B cell (primary cell): ENCODE data around the gene TMEM156. TPM values are rescaled to one million over a fixed set of nuclear protein-coding genes. Genes with fewer than 3 reads are reported as not detected.

Experiments used
- ATAC-seq: fragments of 200-7000 bp; cut with Tn5 transposase; one replicate; pipeline ENCODE4 v1.10.0; 2021; ENCODE audit warnings: low read depth, mild to moderate bottlenecking, moderate number of reproducible peaks, moderate library complexity
- CTCF ChIA-PET: fragments of 350-600 bp; sonication (Branson Sonifier 250); formaldehyde crosslinking; loops from one replicate; lab custom pipeline; 2021; ENCODE audit warnings: antibody characterized with exemption, inconsistent platforms; lab: Charles Lee
- POLR2A ChIA-PET: fragments of 350-600 bp; sonication (Branson Sonifier 250); formaldehyde crosslinking; loops from one replicate; lab custom pipeline; 2021; ENCODE audit warnings: antibody characterized with exemption; lab: Charles Lee
- DNase-seq: peaks from one replicate; pipeline ENCODE4 v3.0.0; 2013
- H2AFZ ChIP-seq: 2 replicates; pipeline ENCODE4 v1.6.1; 2012; ENCODE audit warnings: mild to moderate bottlenecking, low read depth, low read length; ENCODE audit not compliant: insufficient read depth, poor library complexity, severe bottlenecking
- H3K27ac ChIP-seq, 2 donors: 1 replicate in 1 of 2; 2 replicates in 1 of 2; pipeline ENCODE4 v1.5.1; 2012 to 2013; ENCODE audit warnings: low read length in 2 of 2, mild to moderate bottlenecking in 2 of 2, moderate library complexity in 1 of 2
- H3K27me3 ChIP-seq, 4 experiments: fragments of 200-600 bp in 1 of 4; sonication (generic) in 1 of 4; replicated peaks in 1 of 4; 1 replicate in 2 of 4; 2 replicates in 2 of 4; pipeline versions ENCODE4 v1.6.1 to v1.7.0; 2013 to 2016; ENCODE audit warnings: low read length in 3 of 4, mild to moderate bottlenecking in 2 of 4, mixed read lengths in 1 of 4, moderate library complexity in 1 of 4; ENCODE audit not compliant: insufficient read depth in 4 of 4, control insufficient read depth in 3 of 4; ENCODE audit errors: control extremely low read depth in 1 of 4
- H3K36me3 ChIP-seq, 2 experiments: replicated peaks in 1 of 2; 1 replicate in 1 of 2; 2 replicates in 1 of 2; pipeline versions ENCODE4 v1.6.1 to v1.7.1; 2013; ENCODE audit warnings: low read length in 1 of 2; ENCODE audit not compliant: insufficient read depth in 2 of 2, control insufficient read depth in 1 of 2; ENCODE audit errors: control extremely low read depth in 1 of 2, extremely low read depth in 1 of 2
- H3K4me1 ChIP-seq, 2 donors: fragments of 200-600 bp in 1 of 2; sonication (generic) in 1 of 2; 1 replicate in 1 of 2; 2 replicates in 1 of 2; pipeline versions ENCODE4 v1.5.1 to v1.6.1; 2013 to 2017; ENCODE audit warnings: low read length in 2 of 2; ENCODE audit not compliant: control insufficient read depth in 2 of 2, insufficient read depth in 2 of 2
- H3K4me2 ChIP-seq: replicated peaks from 2 replicates; pipeline ENCODE3; 2012; ENCODE audit warnings: mild to moderate bottlenecking, low read depth, low read length; ENCODE audit not compliant: poor library complexity, severe bottlenecking
- H3K4me3 ChIP-seq, 5 experiments: fragments of 200-600 bp in 1 of 5; sonication (generic) in 1 of 5; 1 replicate in 3 of 5; 2 replicates in 2 of 5; pipeline versions ENCODE4 v1.5.1 to v1.7.0; 2011 to 2016; ENCODE audit warnings: low read length in 4 of 5, mild to moderate bottlenecking in 4 of 5, low read depth in 2 of 5, control low read depth in 1 of 5, moderate library complexity in 1 of 5; ENCODE audit not compliant: insufficient read depth in 1 of 5; ENCODE audit errors: control extremely low read depth in 1 of 5, extremely low read depth in 1 of 5
- H3K79me2 ChIP-seq: fragments of 200-600 bp; sonication (generic); one replicate; pipeline ENCODE4 v1.6.0; 2016; ENCODE audit warnings: low read length; ENCODE audit not compliant: control insufficient read depth, insufficient read depth
- H3K9ac ChIP-seq: fragments of 200-600 bp; sonication (generic); 2 replicates; pipeline ENCODE4 v1.6.1; 2017; ENCODE audit warnings: mild to moderate bottlenecking, low read length, moderate library complexity
- H3K9me3 ChIP-seq, 3 donors: one replicate each; pipeline versions ENCODE4 v1.6.1 to v1.7.1; 2013; ENCODE audit warnings: low read length in 2 of 3; ENCODE audit not compliant: control insufficient read depth in 2 of 3, insufficient read depth in 1 of 3; ENCODE audit errors: control extremely low read depth in 1 of 3
- H4K20me1 ChIP-seq: 2 replicates; pipeline ENCODE4 v1.6.0; 2012; ENCODE audit warnings: mild to moderate bottlenecking, low read length; ENCODE audit not compliant: insufficient read depth, control insufficient read depth, poor library complexity, severe bottlenecking
- H3K27ac Mint-ChIP-seq: one replicate; pipeline ENCODE4 v1.8.0; 2021; ENCODE audit warnings: mixed read lengths
- H3K27me3 Mint-ChIP-seq: one replicate; pipeline ENCODE4 v1.8.0; 2021; ENCODE audit warnings: mixed read lengths
- H3K4me1 Mint-ChIP-seq: one replicate; pipeline ENCODE4 v1.8.0; 2021; ENCODE audit warnings: mixed read lengths
- H3K4me3 Mint-ChIP-seq: one replicate; pipeline ENCODE4 v1.8.0; 2021; ENCODE audit warnings: mixed read lengths
- H3K9me3 Mint-ChIP-seq: one replicate; pipeline ENCODE4 v1.8.0; 2022; ENCODE audit warnings: mixed read lengths; ENCODE audit not compliant: insufficient read depth
- EZH2 ChIP-seq: IDR thresholded peaks from 2 replicates; pipeline ENCODE4 v1.6.1; 2012; ENCODE audit warnings: borderline replicate concordance, low read depth, mild to moderate bottlenecking, moderate library complexity, low read length; ENCODE audit not compliant: insufficient read depth, poor library complexity, severe bottlenecking
- WGBS: methylation state at CpG from one replicate; pipeline ENCODE4 v1.1.5; 2013; ENCODE audit warnings: missing lambda C conversion rate; ENCODE audit not compliant: insufficient coverage; 5-methylcytosine and 5-hydroxymethylcytosine counted together
- intact Hi-C: fragments of 100-400 bp; cut with micrococcal nuclease; formaldehyde crosslinking; loops from one replicate; pipeline ENCODE4 v1.10.0; 2022
- polyA plus RNA-seq: library from polyadenylated mRNA; depleted of rRNA; stranded (reverse); fragments of >200 nt; gene quantifications from 2 replicates; pipeline ENCODE4 v1.2.3, GENCODE V29; 2012
- total RNA-seq, 2 donors: library from RNA; stranded (reverse); fragments of 120-200 nt in 1 of 2; gene quantifications; 1 replicate in 1 of 2; 2 replicates in 1 of 2; pipeline versions ENCODE4 v1.2.3 to v1.2.4, GENCODE V29; 2013 to 2022
- TF ChIP-seq, protein P1 (sequence below): fragments of 200-600 bp; IDR thresholded peaks from one replicate; pipeline ENCODE4 v1.8.0; 2022; ENCODE audit warnings: antibody characterized with exemption, mild to moderate bottlenecking

The TMEM156 gene
- total and polyA plus RNA-seq, 2 donors (not counting 1 experiment from before 2014, with no cell fraction given) = 58.4 to 59.9 TPM

DNA sequence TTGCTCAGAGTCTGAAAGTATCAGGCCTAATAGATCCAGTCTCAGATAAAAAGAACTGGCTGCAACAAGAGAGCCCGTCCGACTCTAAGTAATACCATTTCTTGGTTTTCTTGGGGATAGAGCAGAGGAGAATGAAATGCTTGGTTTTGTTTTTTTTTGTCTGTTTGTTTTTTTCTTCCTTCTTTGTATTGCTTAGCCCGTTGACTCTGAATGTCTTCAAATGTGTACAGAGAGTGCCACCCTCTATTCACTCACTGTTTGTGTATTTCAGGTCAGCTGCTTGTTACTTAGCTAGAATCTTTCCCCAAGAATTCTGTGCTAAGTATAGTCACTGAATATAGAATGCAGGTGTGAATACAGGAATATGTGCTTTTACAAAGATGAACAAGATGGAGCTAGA lies 5.7 kb upstream of the TMEM156 start:
- Mint-ChIP-seq H3K9me3 (no peaks in the 10 kb centered on the region), H3K27ac (peak overlapping the region; percentile 43), H3K4me3 (no peak overlapping the region), H3K27me3 (no peaks in the 10 kb centered on the region), H3K4me1 (peaks cover 52% of the 10 kb centered on the region)
- H3K4me2 ChIP-seq = no peak overlapping the region
- H3K36me3 ChIP-seq = no peaks in the 10 kb centered on the region
- TF ChIP-seq, protein P1, sequence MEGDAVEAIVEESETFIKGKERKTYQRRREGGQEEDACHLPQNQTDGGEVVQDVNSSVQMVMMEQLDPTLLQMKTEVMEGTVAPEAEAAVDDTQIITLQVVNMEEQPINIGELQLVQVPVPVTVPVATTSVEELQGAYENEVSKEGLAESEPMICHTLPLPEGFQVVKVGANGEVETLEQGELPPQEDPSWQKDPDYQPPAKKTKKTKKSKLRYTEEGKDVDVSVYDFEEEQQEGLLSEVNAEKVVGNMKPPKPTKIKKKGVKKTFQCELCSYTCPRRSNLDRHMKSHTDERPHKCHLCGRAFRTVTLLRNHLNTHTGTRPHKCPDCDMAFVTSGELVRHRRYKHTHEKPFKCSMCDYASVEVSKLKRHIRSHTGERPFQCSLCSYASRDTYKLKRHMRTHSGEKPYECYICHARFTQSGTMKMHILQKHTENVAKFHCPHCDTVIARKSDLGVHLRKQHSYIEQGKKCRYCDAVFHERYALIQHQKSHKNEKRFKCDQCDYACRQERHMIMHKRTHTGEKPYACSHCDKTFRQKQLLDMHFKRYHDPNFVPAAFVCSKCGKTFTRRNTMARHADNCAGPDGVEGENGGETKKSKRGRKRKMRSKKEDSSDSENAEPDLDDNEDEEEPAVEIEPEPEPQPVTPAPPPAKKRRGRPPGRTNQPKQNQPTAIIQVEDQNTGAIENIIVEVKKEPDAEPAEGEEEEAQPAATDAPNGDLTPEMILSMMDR = no peak
- no peak for TF ChIP-seq EZH2
- DNase-seq (no peak), ATAC-seq (no peak)
- H4K20me1 ChIP-seq = no peaks in the 10 kb centered on the region
- no peak overlapping the region for H3K4me3 ChIP-seq
- POLR2A ChIA-PET = no interaction called here
- H3K4me1 ChIP-seq = peaks cover 20 to 23% of the 10 kb centered on the region in 2 donors
- H3K27me3 ChIP-seq = no peaks in the 10 kb centered on the region
- H3K9me3 ChIP-seq = no peaks in the 10 kb centered on the region
- no peak overlapping the region for H3K27ac ChIP-seq
- CTCF ChIA-PET = interaction anchor here (1.0 to 1.1 kb wide), 2 partner anchors 10 to 135 kb away, joined by 3 to 4 read pairs; no protein-coding TSS in a partner anchor
- H3K79me2 ChIP-seq = peaks cover 3% of the 10 kb centered on the region
- WGBS = no CpG with 5 or more reads among the region's 3 CpGs
- no peak overlapping the region for H3K9ac ChIP-seq
- intact Hi-C loops = loop anchor here (10.0 kb wide), 2 partner anchors 317 to 597 kb away; partner anchors contain the start of gene SMIM14
- H2AFZ ChIP-seq = peak overlapping the region; percentile 12

DNA sequence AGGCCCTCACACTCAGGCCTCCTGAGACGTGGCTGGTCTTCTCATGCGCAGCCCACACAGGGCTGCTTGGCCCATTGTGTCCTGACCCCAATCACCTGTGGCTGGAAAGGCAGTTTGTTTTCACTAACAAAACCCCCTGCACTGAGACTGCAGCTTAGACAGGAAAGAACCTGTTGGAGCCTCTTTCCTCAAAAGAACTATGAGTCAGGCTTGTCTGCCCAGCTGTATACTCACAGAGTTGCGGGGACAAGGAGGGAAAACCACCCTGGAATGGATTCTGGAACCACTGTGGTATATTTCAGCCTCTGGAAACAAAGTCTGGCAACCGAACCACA lies 5.2 kb upstream of the TMEM156 start:
- DNase-seq = no peak
- ChIA-PET POLR2A (no interaction called here), CTCF (interaction anchor here (1.0 to 1.2 kb wide), 3 partner anchors 10 to 136 kb away, joined by 3 to 5 read pairs (median 4); no protein-coding TSS in a partner anchor)
- H3K4me2 ChIP-seq = no peak overlapping the region
- Mint-ChIP-seq H3K27ac (peak overlapping the region; percentile 43), H3K9me3 (no peaks in the 10 kb centered on the region), H3K27me3 (no peaks in the 10 kb centered on the region), H3K4me3 (peak overlapping the region; percentile 20), H3K4me1 (peaks cover 55% of the 10 kb centered on the region)
- no peaks in the 10 kb centered on the region for H3K27me3 ChIP-seq
- no peaks in the 10 kb centered on the region for H4K20me1 ChIP-seq
- H3K79me2 ChIP-seq = peaks cover 5% of the 10 kb centered on the region
- H3K36me3 ChIP-seq = no peaks in the 10 kb centered on the region
- H2AFZ ChIP-seq = peak overlapping the region; percentile 56
- WGBS = 88% methylated on average over 3 of the region's 4 CpGs
- intact Hi-C loops = loop anchor here (10.0 kb wide), 2 partner anchors 317 to 597 kb away; partner anchors contain the start of gene SMIM14
- peak overlapping the region in 1 of 2 donors; percentile 33 for H3K27ac ChIP-seq
- peaks cover 23 to 25% of the 10 kb centered on the region in 2 donors for H3K4me1 ChIP-seq
- no peak for ATAC-seq
- no peak overlapping the region for H3K9ac ChIP-seq
- TF ChIP-seq EZH2 = no peak
- TF ChIP-seq, protein P1 = no peak
- no peaks in the 10 kb centered on the region for H3K9me3 ChIP-seq
- no peak overlapping the region for H3K4me3 ChIP-seq
